KMS-11 (cell line): ENCODE data around the gene GRID1.

Experiments used
- H2AFZ ChIP-seq: fragments of 200-600 bp; sonication (generic); 2 replicates; pipeline ENCODE4 v1.6.1; 2016; ENCODE audit warnings: antibody characterized with exemption, mixed run types, low read depth
- H3K27ac ChIP-seq: fragments of 200-600 bp; sonication (generic); 2 replicates; pipeline ENCODE4 v1.6.1; 2016; ENCODE audit warnings: mild to moderate bottlenecking, mixed run types
- H3K27me3 ChIP-seq: fragments of 200-600 bp; sonication (generic); 2 replicates; pipeline ENCODE4 v1.6.1; 2017; ENCODE audit warnings: mild to moderate bottlenecking, low read depth, mixed run types, moderate library complexity; ENCODE audit not compliant: insufficient read depth
- H3K36me3 ChIP-seq: fragments of 200-600 bp; sonication (generic); 2 replicates; pipeline ENCODE4 v1.6.1; 2017; ENCODE audit warnings: mild to moderate bottlenecking, mixed run types; ENCODE audit not compliant: insufficient read depth
- H3K4me1 ChIP-seq: fragments of 200-600 bp; sonication (generic); 2 replicates; pipeline ENCODE4 v1.6.1; 2016; ENCODE audit warnings: mild to moderate bottlenecking, low read depth, mixed run types; ENCODE audit not compliant: poor library complexity, severe bottlenecking
- H3K4me2 ChIP-seq: fragments of 200-600 bp; sonication (generic); 2 replicates; pipeline ENCODE4 v1.7.0; 2016; ENCODE audit warnings: mild to moderate bottlenecking, mixed run types
- H3K4me3 ChIP-seq: fragments of 200-600 bp; sonication (generic); IDR thresholded peaks from 2 replicates; pipeline ENCODE4 v1.6.1; 2017; ENCODE audit warnings: low read depth, low read length, mixed read lengths; ENCODE audit not compliant: insufficient read depth
- H3K79me2 ChIP-seq: fragments of 200-600 bp; sonication (generic); 2 replicates; pipeline ENCODE4 v1.6.1; 2016; ENCODE audit warnings: low read depth, mixed run types; ENCODE audit not compliant: insufficient read depth
- H3K9ac ChIP-seq: fragments of 200-600 bp; sonication (generic); 2 replicates; pipeline ENCODE4 v1.6.1; 2016; ENCODE audit warnings: mild to moderate bottlenecking, mixed run types
- H4K20me1 ChIP-seq: fragments of 200-600 bp; sonication (generic); 2 replicates; pipeline ENCODE4 v1.6.1; 2016; ENCODE audit warnings: mild to moderate bottlenecking, mixed run types; ENCODE audit not compliant: insufficient read depth
- CTCF ChIP-seq: fragments of 200-600 bp; sonication (generic); conservative IDR thresholded peaks from 2 replicates; pipeline ENCODE4 v1.6.1; 2017; ENCODE audit warnings: low read depth, mild to moderate bottlenecking, antibody characterized with exemption, low read length, moderate library complexity, mixed read lengths

The GRID1 gene

GRCh38 chr10:85643845-85644525, 722.6 kb downstream of the GRID1 start:
- no peak overlapping the region for H2AFZ ChIP-seq
- no peaks in the 10 kb centered on the region for H3K36me3 ChIP-seq
- no peak overlapping the region for H3K9ac ChIP-seq
- no peaks in the 10 kb centered on the region for H3K27me3 ChIP-seq
- peaks cover 16% of the 10 kb centered on the region for H3K4me1 ChIP-seq
- no peak overlapping the region for H3K4me2 ChIP-seq
- H4K20me1 ChIP-seq: no peaks in the 10 kb centered on the region
- H3K79me2 ChIP-seq: no peaks in the 10 kb centered on the region
- no peak overlapping the region for H3K4me3 ChIP-seq
- no peak for TF ChIP-seq CTCF
- no peak overlapping the region for H3K27ac ChIP-seq

- H3K79me2 ChIP-seq: no peaks in the 10 kb centered on the region
- H3K9ac ChIP-seq: no peak overlapping the region
- no peak overlapping the region for H3K4me2 ChIP-seq
- no peaks in the 10 kb centered on the region for H4K20me1 ChIP-seq
- TF ChIP-seq CTCF: no peak
- no peak overlapping the region for H3K4me3 ChIP-seq
- H3K36me3 ChIP-seq: no peaks in the 10 kb centered on the region
- H3K27ac ChIP-seq: no peak overlapping the region
- no peaks in the 10 kb centered on the region for H3K27me3 ChIP-seq
- H2AFZ ChIP-seq: no peak overlapping the region
- H3K4me1 ChIP-seq: peaks cover 16% of the 10 kb centered on the region
Observed at GRCh38 chr10:85643171-85643844, 723.3 kb downstream of the GRID1 start.

GRCh38 chr10:85642421-85643170, 724.0 kb downstream of the GRID1 start:
- H3K27ac ChIP-seq: no peak overlapping the region
- H2AFZ ChIP-seq: no peak overlapping the region
- TF ChIP-seq CTCF: no peak
- no peaks in the 10 kb centered on the region for H4K20me1 ChIP-seq
- H3K79me2 ChIP-seq: no peaks in the 10 kb centered on the region
- no peak overlapping the region for H3K9ac ChIP-seq
- no peak overlapping the region for H3K4me2 ChIP-seq
- H3K27me3 ChIP-seq: no peaks in the 10 kb centered on the region
- H3K4me1 ChIP-seq: peaks cover 16% of the 10 kb centered on the region
- no peaks in the 10 kb centered on the region for H3K36me3 ChIP-seq
- no peak overlapping the region for H3K4me3 ChIP-seq

- Histone ChIP-seq H3K9ac (no peak overlapping the region), H3K27me3 (no peaks in the 10 kb centered on the region), H3K36me3 (no peaks in the 10 kb centered on the region), H2AFZ (no peak overlapping the region), H4K20me1 (no peaks in the 10 kb centered on the region), H3K27ac (no peak overlapping the region), H3K4me1 (peaks cover 16% of the 10 kb centered on the region), H3K79me2 (no peaks in the 10 kb centered on the region), H3K4me2 (no peak overlapping the region), H3K4me3 (no peak overlapping the region)
- no peak for TF ChIP-seq CTCF
Observed at GRCh38 chr10:85642082-85642420, 724.5 kb downstream of the GRID1 start.
